Endometrial microvascular endothelial cells (primary cell): ENCODE data around the gene DNAJC5. TPM values are rescaled to one million over a fixed set of nuclear protein-coding genes. Genes with fewer than 3 reads are reported as not detected.
"Not testable (repeated sequence)": the region's sequence is repeated elsewhere in the genome, so short reads cannot be mapped to it uniquely, and the experiment has no call there.

Source experiments
- in situ Hi-C: cut with HindIII; loops from 2 replicates; pipeline ENCODE4 v1.10.0; 2017; ENCODE audit warnings: low sequenced_read_pairs, low pct_unique_long_range_greater_than_20kb; ENCODE audit errors: inconsistent ontology term
- total RNA-seq: library from RNA; depleted of rRNA; stranded (reverse); fragments of >200 nt; gene quantifications from one replicate; pipeline ENCODE4 v1.2.3, GENCODE V29; 2015; ENCODE audit errors: inconsistent ontology term

The DNAJC5 gene
- total RNA-seq, 1 donor from 2014 or later: 76.7 TPM

- in situ Hi-C loops: loop anchor here (25.0 kb wide), 1 partner anchor 109 kb away; no protein-coding TSS in a partner anchor
These were observed 1.6 kb downstream of the DNAJC5 start for GRCh38 chr20:63896264-63897105.

- in situ Hi-C loops: loop anchor here (25.0 kb wide), 1 partner anchor 111 kb away; no protein-coding TSS in a partner anchor
These were observed 3.1 kb downstream of the DNAJC5 start for GRCh38 chr20:63897978-63898561.

- in situ Hi-C loops: loop anchor here (25.0 kb wide), 1 partner anchor 112 kb away; no protein-coding TSS in a partner anchor
These were observed 4.1 kb downstream of the DNAJC5 start for GRCh38 chr20:63898882-63899558.

- in situ Hi-C loops: no loop called here
These were observed 5.5 kb downstream of the DNAJC5 start for GRCh38 chr20:63900413-63900812.

- in situ Hi-C loops: no loop called here
These were observed 9.1 kb downstream of the DNAJC5 start for GRCh38 chr20:63903796-63904561.

- in situ Hi-C loops: no loop called here
These were observed 13.2 kb downstream of the DNAJC5 start for GRCh38 chr20:63908008-63908682.

GRCh38 chr20:63911176-63911575 lies 16.2 kb downstream of the DNAJC5 start:
- in situ Hi-C loops: no loop called here

- in situ Hi-C loops: no loop called here
These were observed 18.8 kb downstream of the DNAJC5 start for GRCh38 chr20:63913768-63914167.

GRCh38 chr20:63915471-63915870 lies 20.5 kb downstream of the DNAJC5 start:
- in situ Hi-C loops: no loop called here

- in situ Hi-C loops: not testable (repeated sequence)
These were observed 21.5 kb downstream of the DNAJC5 start for GRCh38 chr20:63916371-63916939.

GRCh38 chr20:63917811-63918210 lies 22.9 kb downstream of the DNAJC5 start:
- in situ Hi-C loops: no loop called here

- in situ Hi-C loops: no loop called here
These were observed 24.2 kb downstream of the DNAJC5 start for GRCh38 chr20:63919130-63919529.

GRCh38 chr20:63920226-63920625 lies 25.3 kb downstream of the DNAJC5 start:
- in situ Hi-C loops: no loop called here

GRCh38 chr20:63923651-63924050 lies 28.7 kb downstream of the DNAJC5 start:
- in situ Hi-C loops: no loop called here

GRCh38 chr20:63924241-63924640 lies 29.3 kb downstream of the DNAJC5 start:
- in situ Hi-C loops: no loop called here

- in situ Hi-C loops: no loop called here
These were observed 31.4 kb downstream of the DNAJC5 start for GRCh38 chr20:63926298-63926697.

- in situ Hi-C loops: no loop called here
These were observed 34.1 kb downstream of the DNAJC5 start for GRCh38 chr20:63929071-63929470.

GRCh38 chr20:63929473-63929883 lies 34.6 kb downstream of the DNAJC5 start:
- in situ Hi-C loops: not testable (repeated sequence)
